AG04450 (cell line): Measurements from ENCODE around the gene OBSCN. TPM values are rescaled to one million over a fixed set of nuclear protein-coding genes. Genes with fewer than 3 reads are reported as not detected.

Experiments
- CTCF ChIA-PET: fragments of 300-600, 350-600 bp; formaldehyde crosslinking; extraction: SDS; loops from one replicate; lab custom pipeline; 2022; ENCODE audit warnings: antibody characterized with exemption, inconsistent platforms; lab: Charles Lee
- POLR2A ChIA-PET: fragments of 350-600 bp; formaldehyde crosslinking; extraction: SDS; loops from one replicate; lab custom pipeline; 2021; ENCODE audit warnings: antibody characterized with exemption, inconsistent platforms; lab: Yijun Ruan, JAX
- DNase-seq: peaks from one replicate; pipeline ENCODE4 v3.0.0-alpha.2; 2011; ENCODE audit warnings: low read depth, low spot score
- H3K27ac ChIP-seq: one replicate; pipeline ENCODE4 v1.5.1; 2012; ENCODE audit warnings: low read depth, low read length, control low read depth
- H3K27me3 ChIP-seq: one replicate; pipeline ENCODE4 v1.6.0; 2012; ENCODE audit warnings: low read length; ENCODE audit not compliant: control insufficient read depth, insufficient read depth
- H3K4me3 ChIP-seq: 2 replicates; pipeline ENCODE4 v1.5.1; 2011; ENCODE audit warnings: mild to moderate bottlenecking, low read depth, low read length, control low read depth
- H3K9me3 ChIP-seq: 2 replicates; pipeline ENCODE4 v1.5.1; 2012; ENCODE audit warnings: low read length; ENCODE audit not compliant: control insufficient read depth, insufficient read depth
- CTCF ChIP-seq: IDR thresholded peaks from 2 replicates; pipeline ENCODE4 v1.5.1; 2011; ENCODE audit warnings: low read depth, low read length, control low read depth, inconsistent platforms
- polyA plus RNA-seq: library from polyadenylated mRNA; depleted of rRNA; stranded (reverse); fragments of >200 nt; gene quantifications from 2 replicates; pipeline ENCODE4 v1.2.3, GENCODE V29; 2011

OBSCN gene
- polyA plus RNA-seq, 1 experiment, result 3.9 TPM

GRCh38 chr1:228207381-228207810 is 448 bp upstream of the OBSCN start:
- H3K4me3 ChIP-seq, result no peak overlapping the region
- TF ChIP-seq CTCF, result no peak
- no peaks in the 10 kb centered on the region for H3K27me3 ChIP-seq
- H3K9me3 ChIP-seq, result peaks cover under 1% of the 10 kb centered on the region; the same call in 1 of the 2 replicates
- no peak overlapping the region for H3K27ac ChIP-seq
- CTCF ChIA-PET, result no interaction called here
- POLR2A ChIA-PET, result no interaction called here
- no peak for DNase-seq

DNA sequence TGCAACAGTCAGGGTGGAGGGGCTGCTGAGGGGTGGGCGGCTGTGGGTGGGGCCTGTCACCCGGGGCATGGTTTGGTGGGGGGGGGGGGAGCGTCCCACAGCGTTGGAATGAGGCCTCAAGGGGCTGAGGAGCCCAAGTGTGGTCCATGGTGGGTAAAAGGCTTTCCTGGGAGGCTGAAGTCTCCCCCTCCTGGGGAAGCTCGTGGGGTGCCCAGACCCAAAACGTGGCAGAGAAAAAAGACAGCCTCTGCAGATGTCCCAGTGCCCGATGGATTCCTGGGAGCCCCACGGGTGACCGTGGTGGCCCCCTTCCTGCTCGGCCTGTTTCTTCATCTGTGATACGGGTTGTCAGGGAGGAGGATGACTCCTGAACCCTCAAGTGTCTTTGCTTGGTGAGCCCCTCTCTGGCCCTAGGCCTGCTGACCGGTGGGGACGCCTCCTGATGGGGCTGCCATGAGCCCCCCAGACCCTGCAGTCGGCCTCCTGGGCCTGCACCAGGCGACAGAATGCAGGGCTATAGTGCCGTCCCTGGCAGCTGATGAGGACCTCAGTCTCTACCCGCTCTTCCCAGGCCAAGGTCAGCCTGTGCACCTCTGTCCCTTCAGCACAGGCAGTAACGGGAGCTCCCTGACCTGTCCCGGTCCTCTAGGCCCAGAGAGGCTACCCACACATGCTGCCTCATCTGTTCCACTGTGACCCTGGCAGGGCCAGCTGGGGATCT is 1.1 kb downstream of the OBSCN start:
- CTCF ChIA-PET, result no interaction called here
- H3K27ac ChIP-seq, result no peak overlapping the region
- no peak overlapping the region for H3K4me3 ChIP-seq
- peaks cover 3% of the 10 kb centered on the region for H3K27me3 ChIP-seq
- H3K9me3 ChIP-seq, result peaks cover 3% of the 10 kb centered on the region; the same call in 1 of the 2 replicates
- no peak for DNase-seq
- POLR2A ChIA-PET, result no interaction called here
- no peak for TF ChIP-seq CTCF

GRCh38 chr1:228209657-228210056 is 1.8 kb downstream of the OBSCN start:
- H3K9me3 ChIP-seq, result peaks cover 3% of the 10 kb centered on the region; the same call in 1 of the 2 replicates
- TF ChIP-seq CTCF, result no peak
- DNase-seq, result no peak
- ChIA-PET CTCF (no interaction called here), POLR2A (no interaction called here)
- H3K27me3 ChIP-seq, result peaks cover 3% of the 10 kb centered on the region
- H3K27ac ChIP-seq, result no peak overlapping the region
- no peak overlapping the region for H3K4me3 ChIP-seq

DNA sequence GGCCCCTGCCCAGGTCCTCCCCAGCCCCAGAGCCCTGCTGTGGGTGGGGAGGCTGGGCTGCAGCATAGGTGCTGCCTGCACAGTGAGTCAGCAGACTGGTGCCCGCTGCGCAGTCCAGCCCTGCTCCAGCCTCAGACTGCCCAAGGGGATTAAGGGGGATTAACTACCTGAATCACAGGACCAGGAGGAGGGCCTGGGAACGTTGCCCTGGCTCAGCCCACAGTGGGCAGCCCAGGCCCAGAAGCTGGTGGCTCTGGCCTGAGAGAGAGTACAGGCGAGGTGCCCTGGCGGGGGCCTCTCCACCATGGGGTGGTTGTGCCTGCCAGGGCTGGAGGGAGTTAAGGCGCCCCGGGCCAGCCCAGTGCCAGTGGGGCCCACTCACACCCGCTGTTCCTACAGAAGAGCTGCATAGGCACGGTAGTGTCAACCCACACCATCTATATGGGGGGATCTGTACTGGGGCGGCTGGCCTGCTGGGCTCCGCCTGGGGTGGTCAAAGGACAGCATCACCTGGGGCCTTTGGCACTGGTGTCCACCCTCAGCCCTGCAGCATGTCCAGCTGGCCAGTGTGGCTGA is 2.3 kb downstream of the OBSCN start:
- no peak for TF ChIP-seq CTCF
- ChIA-PET CTCF (no interaction called here), POLR2A (no interaction called here)
- no peak overlapping the region for H3K4me3 ChIP-seq
- H3K27ac ChIP-seq, result no peak overlapping the region
- peaks cover 3% of the 10 kb centered on the region for H3K27me3 ChIP-seq
- DNase-seq, result no peak
- peaks cover 3% of the 10 kb centered on the region; the same call in 1 of the 2 replicates for H3K9me3 ChIP-seq
